GM19193 (cell line): ENCODE measurements around the gene DMBT1.

Experiments used
- POLR2A ChIP-seq: IDR thresholded peaks from 4 replicates; pipeline ENCODE4 v1.6.1; 2011; ENCODE audit not compliant: insufficient read depth, insufficient read length; ENCODE audit errors: extremely low read depth

The DMBT1 gene

GRCh38 chr10:122558452-122558851 is 2.1 kb upstream of the DMBT1 start:
- no peak for TF ChIP-seq POLR2A

- no peak for TF ChIP-seq POLR2A
Observed at GRCh38 chr10:122559228-122559627, 1.3 kb upstream of the DMBT1 start.

GRCh38 chr10:122561212-122561611 is 658 bp downstream of the DMBT1 start:
- no peak for TF ChIP-seq POLR2A

GRCh38 chr10:122561792-122562191 is 1.2 kb downstream of the DMBT1 start:
- TF ChIP-seq POLR2A: no peak

- TF ChIP-seq POLR2A: no peak
Observed at GRCh38 chr10:122564980-122565379, 4.4 kb downstream of the DMBT1 start.

GRCh38 chr10:122565766-122566206 is 5.2 kb downstream of the DMBT1 start:
- no peak for TF ChIP-seq POLR2A

- no peak for TF ChIP-seq POLR2A
Observed at GRCh38 chr10:122566632-122567031, 6.1 kb downstream of the DMBT1 start.

- TF ChIP-seq POLR2A: no peak
Observed at GRCh38 chr10:122567056-122567660, 6.6 kb downstream of the DMBT1 start.

- no peak for TF ChIP-seq POLR2A
Observed at GRCh38 chr10:122568551-122568950, 8.0 kb downstream of the DMBT1 start.

GRCh38 chr10:122570920-122571319 is 10.4 kb downstream of the DMBT1 start:
- TF ChIP-seq POLR2A: no peak

- TF ChIP-seq POLR2A: no peak
Observed at GRCh38 chr10:122571892-122572291, 11.3 kb downstream of the DMBT1 start.

- TF ChIP-seq POLR2A: no peak
Observed at GRCh38 chr10:122575776-122576175, 15.2 kb downstream of the DMBT1 start.

GRCh38 chr10:122576291-122576690 is 15.7 kb downstream of the DMBT1 start:
- no peak for TF ChIP-seq POLR2A

- no peak for TF ChIP-seq POLR2A
Observed at GRCh38 chr10:122577311-122577885, 16.8 kb downstream of the DMBT1 start.

- no peak for TF ChIP-seq POLR2A
Observed at GRCh38 chr10:122587098-122587760, 26.7 kb downstream of the DMBT1 start.

GRCh38 chr10:122588381-122588780 is 27.8 kb downstream of the DMBT1 start:
- no peak for TF ChIP-seq POLR2A
